ENCODE results near the gene EPN1. TPM values are rescaled to one million over a fixed set of nuclear protein-coding genes. Genes with fewer than 3 reads are reported as not detected.

Gene EPN1
- polyA plus RNA-seq, 4 donors = 66.6 to 152 (median 94.9) TPM

DNA sequence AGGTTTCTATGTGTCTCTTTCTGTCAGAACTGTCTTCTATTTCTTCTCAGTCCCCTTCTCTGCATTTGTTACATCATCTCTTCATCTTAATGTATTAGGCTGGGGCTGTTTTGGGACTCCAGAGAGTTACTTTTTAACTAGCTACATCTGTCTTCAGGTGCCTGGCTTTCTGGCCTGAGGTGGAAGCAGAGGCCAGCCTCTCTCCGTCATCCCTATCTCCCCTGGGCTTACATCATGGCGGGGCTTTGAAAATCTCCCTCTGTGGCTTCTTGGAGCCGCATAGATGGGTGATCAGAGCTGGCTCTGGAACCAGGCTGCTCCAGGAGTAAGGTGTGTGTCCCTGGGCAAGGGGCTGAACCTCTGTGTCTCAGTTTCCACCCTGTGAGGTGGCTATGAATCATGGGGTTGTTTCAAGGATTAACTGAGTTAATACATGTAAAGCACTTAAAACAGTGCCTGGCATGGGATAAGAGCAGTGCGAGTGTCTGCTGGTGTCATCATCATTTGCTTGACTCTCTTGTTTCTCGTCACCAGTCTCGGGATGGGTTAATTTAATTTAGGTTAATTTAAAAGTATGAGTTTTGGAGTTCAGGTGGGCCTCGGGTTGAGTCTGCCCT, 2.0 kb downstream of the EPN1 start:
- DNase-seq (ENCODE audit: low read depth in 4 of 4, low spot score in 3 of 4) = no peak

DNA sequence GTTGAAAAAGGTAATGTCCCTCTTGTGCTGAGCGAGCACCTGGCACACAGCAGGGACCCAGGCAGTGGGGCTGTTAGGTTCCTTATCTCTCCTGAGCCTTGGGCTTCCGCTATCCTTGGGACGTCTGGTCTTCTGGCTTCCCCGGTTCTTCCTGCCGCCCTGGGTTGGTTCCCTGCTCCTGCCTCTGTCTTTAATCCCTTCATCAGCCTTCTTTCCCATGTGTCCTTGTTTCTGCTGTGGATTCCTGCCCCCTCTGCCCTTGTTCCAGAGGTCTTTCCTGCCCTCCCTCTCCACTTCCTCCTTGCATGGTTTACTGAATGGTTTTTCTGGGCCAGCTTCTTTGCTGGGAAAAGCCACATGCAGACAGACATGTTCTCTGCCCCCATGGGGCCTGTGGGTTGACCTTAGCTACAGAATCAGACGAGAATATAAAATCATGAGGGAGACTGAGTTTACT, 2.6 kb downstream of the EPN1 start:
- DNase-seq (ENCODE audit: low read depth in 4 of 4, low spot score in 3 of 4) = no peak

DNA sequence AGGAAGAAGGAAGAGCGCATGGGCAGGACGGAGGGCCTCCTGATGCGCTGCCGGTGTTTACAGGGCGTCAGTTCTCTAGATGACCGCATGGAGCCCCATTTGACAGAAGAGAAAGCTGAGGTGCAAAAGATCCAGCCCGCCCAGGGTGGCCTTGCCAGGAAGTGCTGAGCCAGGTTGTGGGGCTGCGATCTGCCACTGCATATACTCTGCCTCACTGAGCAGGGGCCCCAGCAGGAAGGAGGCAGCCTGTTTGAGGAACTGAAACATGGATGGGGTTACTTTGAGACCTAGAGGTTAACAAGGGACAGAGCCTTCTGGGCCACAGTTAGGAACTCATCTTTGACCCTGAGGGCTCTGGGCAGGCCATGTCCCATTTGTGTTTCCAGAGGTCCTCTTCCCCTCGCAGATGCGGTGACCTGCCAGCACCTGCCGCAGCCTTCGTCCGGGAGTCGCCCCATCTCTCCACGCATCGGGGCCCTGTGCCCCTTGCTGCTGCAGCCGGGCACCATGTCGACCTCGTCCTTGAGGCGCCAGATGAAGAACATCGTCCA, 3.2 kb downstream of the EPN1 start:
- no peak for DNase-seq (ENCODE audit: low read depth in 4 of 4, low spot score in 3 of 4)

- no peak for DNase-seq (ENCODE audit: low read depth in 4 of 4, low spot score in 3 of 4)
Observed at GRCh38 chr19:55679343-55680257, 4.6 kb downstream of the EPN1 start.

DNA sequence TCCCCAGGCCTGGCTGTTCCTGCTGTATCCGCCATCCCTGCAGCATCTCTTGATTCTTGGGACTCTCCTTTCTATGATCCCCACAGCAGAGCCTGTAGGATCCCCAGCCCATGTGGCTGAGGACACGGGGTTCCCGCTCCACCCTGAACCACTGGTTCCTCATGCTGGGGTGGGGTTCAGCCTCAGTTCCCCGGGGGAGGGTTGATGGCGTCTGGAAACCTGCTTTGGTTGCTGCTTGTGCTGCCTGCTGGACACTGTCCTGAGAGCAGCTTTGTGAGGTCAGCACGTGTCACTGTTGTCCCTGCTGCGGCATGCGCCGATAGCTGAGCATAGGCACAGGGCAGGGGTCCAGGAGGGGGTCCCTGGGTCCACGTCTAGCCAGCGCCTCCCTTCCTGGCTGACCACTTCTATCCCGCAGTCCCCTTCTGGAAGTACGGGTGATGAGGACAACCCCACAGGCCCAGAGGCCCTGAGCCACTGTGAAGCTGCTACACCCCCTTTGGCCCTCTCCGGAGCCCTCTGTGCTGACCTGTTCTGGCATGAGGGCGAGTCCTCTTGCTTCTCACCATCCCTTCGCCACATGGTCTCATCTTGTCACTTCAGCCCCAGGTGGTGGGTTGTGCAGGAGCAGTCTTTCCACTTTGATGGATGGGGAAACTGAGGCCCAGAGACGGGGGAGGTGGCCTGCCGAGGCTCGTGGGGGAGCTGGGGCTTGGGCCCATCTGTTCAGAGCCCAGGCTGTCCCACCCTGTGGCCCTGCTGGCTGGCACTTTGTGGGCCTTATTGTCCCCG, 5.5 kb downstream of the EPN1 start:
- DNase-seq (ENCODE audit: low read depth in 4 of 4, low spot score in 3 of 4) = no peak

DNA sequence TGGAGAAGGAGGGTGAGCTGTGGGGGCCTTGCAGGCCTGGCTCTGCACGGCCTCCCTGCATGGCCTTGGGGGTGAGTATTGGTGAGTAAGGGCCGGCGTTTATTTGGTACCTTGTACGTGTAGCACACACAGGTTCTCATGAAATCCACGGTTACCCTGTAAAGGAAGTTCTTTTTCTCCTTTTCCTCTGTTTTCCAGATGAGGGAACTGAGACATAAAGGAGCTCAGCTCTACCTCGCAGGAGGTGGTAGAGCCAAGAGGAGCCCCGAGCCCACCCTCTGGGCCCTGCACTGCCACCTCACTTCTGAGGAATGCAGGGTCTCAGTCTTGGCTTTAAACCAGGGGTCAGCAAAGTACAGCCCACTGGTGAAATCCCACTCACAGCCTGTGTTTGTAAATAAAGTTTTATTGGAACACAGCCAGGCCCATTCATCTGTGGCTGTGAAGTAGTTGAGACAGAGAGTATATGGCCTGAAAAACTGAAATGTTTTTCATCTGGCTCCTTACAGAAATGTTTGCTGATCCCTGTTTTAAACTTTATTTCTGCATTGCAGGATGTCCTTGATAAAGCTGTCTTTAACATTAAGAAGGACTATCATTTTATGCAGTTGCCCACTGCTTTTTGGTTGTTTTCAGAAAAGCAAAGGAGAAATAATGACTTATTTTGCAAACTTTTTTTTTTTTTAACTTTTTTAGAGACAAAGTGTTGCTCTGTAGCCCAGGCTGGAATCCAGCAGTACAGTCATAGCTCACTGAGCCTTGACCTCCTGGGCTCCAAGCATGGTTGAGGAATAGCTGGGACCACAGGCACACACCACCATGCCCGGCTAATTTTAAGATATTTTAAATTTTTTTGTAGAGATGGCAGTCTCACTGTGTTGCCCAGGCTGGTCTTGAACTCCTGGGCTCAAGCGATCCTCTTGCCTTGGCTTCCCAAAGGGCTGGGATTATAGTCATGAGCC, 6.4 kb downstream of the EPN1 start:
- DNase-seq (ENCODE audit: low read depth in 4 of 4, low spot score in 3 of 4) = no peak

GRCh38 chr19:55683449-55684261, 8.6 kb downstream of the EPN1 start:
- peak in 1 of 4 donors; percentile 48 for DNase-seq (ENCODE audit: low read depth in 4 of 4, low spot score in 3 of 4)

GRCh38 chr19:55684946-55685681, 10.1 kb downstream of the EPN1 start:
- no peak for DNase-seq (ENCODE audit: low read depth in 4 of 4, low spot score in 3 of 4)

GRCh38 chr19:55685776-55686175, 10.8 kb downstream of the EPN1 start:
- DNase-seq (ENCODE audit: low read depth in 4 of 4, low spot score in 3 of 4) = no peak

GRCh38 chr19:55686311-55687050, 11.5 kb downstream of the EPN1 start:
- DNase-seq (ENCODE audit: low read depth in 4 of 4, low spot score in 3 of 4) = no peak

DNA sequence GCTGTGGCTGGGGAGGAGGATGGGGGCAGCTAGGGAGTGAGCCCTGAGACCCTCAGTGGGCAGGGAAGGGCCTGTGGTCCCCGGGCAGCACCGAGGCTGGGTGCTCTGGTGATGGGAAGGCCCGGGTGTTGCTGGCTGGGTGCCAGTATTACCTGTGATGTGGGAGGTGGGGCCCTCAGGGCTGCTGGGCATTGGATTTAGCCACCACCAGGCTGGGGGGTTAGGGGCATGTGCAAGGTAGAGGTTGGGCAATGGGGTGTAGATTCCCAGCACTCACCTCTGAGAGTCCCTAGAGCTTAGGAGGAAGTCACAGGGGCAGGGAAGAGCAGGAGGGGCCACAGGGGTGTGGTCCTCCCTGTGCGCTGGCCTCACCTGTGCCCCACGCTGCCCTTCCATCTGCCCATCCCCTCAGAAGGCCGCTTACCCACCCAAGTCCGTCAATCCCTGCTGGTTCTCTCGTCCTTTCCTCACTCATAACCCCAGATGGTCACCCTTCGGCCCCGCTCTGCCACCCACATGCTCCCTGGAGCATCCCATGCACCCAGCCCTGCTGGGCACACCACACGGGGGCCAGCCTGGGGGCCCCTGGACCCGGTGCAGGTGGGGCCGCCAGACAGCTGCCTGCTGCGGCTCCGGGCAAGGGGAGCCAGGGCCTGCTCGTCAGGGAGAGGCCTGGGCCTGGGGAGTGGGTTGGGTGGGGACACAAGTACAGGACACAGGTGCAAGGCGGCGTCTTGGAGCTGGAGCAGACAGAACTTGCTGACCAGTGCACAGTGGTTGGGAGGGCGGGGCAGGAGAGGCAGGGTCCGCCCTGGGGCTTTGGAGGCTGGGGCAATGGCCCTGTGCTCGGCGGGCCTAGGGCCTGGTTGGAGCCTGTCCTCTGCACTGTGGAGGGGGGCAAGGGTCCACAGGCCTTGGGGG, 12.5 kb downstream of the EPN1 start:
- no peak for DNase-seq (ENCODE audit: low read depth in 4 of 4, low spot score in 3 of 4)

DNA sequence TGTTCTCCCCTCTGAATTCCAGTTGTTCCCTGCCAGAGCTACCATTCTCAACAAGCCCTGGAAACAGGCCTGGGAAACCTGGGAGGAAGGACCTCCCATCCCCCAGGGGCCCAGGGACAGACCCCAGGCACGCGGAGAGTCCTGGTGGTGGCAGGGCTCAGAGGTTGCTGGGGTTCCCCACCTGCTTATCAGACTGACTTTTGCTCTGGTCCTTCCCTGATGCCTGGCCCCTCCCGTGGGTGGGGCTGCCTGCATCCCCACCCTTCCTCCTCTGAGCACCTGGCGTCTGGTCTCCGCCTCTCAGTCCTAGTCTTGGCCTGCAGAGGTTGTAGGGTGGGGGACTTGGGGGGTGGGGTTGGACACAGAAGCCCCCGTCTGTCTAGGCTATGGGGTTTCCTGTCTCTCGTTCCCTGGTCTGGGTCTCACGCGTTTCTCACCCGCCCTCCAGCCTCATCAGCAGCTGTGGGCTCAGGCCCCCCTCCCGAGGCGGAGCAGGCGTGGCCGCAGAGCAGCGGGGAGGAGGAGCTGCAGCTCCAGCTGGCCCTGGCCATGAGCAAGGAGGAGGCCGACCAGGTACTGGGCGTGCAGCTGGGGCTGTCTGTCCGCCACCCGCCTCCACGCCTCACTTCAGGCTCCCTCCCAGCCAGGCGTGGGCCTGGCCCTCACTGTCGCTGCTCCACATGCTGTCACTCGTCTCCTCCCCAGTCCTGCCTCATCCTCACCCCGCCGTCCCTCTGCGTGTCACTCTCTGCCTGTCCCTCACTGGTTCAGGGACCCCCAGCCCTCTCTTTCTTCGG, 13.6 kb downstream of the EPN1 start:
- DNase-seq (ENCODE audit: low read depth in 4 of 4, low spot score in 3 of 4) = no peak

DNA sequence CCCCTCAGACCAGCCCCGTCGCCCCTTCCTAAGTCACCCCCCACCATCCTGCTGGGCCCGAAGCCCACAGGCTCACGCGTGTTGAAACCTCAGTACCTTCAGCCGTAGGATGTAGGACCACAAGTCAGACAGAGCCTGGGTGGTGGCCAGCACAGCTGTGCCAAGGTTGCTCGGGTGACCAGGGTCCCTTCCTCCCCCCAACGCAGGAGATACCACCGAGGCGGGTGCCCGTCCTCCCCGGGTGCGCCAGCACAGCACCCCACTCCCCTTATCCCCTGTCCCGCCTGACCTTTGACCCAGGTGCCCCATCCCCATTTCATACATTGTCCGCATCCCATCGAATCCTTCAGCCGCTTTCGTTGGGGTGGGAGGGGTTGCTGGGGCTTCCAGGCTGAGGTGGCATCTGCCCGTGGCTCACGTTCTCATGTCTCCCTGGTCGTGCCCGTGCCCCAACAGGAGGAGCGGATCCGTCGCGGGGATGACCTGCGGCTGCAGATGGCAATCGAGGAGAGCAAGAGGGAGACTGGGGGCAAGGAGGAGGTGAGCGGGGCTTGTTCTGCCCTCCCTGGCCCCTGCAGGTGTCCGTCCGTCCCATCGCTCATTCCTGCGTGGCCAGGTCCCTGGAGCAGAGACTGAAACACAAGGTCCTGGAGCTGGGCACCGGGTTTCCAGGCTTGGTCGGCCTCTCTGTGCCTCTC, 14.5 kb downstream of the EPN1 start:
- no peak for DNase-seq (ENCODE audit: low read depth in 4 of 4, low spot score in 3 of 4)

DNA sequence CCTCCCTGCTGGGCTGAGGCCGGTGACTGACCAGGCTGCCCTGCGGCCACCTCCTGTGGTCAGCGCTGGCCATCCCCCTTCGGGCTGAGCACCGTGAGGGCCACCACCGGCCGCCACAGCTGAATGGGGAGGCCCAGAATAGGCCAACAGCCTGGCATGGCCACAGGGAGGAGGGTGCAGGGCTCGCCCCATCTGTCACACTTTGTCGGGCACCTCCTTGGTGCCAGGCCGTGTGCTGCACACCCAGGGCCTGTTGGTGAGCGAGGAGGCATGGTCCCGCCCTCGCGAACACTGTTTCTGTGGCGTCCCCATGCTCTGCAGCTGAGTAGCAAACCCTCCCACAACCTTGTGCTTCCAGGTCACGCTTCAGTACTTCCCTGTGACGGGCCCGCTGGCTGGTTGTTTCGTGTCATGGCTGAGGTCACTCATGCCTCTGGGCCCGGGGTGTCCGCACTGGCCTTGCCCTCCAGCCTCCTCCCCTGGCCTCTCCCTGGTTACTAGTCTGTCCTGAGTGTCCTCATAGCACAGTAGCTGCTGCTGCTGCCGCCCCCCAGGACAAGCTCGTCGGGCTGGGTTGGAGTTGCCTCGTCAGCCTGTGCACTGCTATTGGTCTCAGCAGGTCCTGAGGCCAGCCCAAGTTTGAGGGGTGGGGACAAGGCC, 15.2 kb downstream of the EPN1 start:
- no peak for DNase-seq (ENCODE audit: low read depth in 4 of 4, low spot score in 3 of 4)

Measured in left renal pelvis (tissue), 4 donors.